Panc1 (cell line): ENCODE data around the gene ULBP3. TPM values are rescaled to one million over a fixed set of nuclear protein-coding genes. Genes with fewer than 3 reads are reported as not detected.
"Not testable (repeated sequence)": the region's sequence is repeated elsewhere in the genome, so short reads cannot be mapped to it uniquely, and the experiment has no call there.

Experiments used
- ATAC-seq: fragments of 200-7000 bp; cut with Tn5 transposase; 2 replicates; pipeline ENCODE4 v1.9.1; 2020; ENCODE audit warnings: mild to moderate bottlenecking, moderate library complexity
- BruUV-seq: library from RNA; stranded (reverse); fragments of 400-500 nt; replicated peaks from 2 replicates; lab custom pipeline; 2021; lab: Mats Ljungman, UMichigan
- CTCF ChIA-PET: fragments of 300-600 bp; sonication (Branson Sonifier 250); formaldehyde crosslinking; loops from one replicate; lab custom pipeline; 2022; ENCODE audit warnings: antibody characterized with exemption; lab: Charles Lee
- POLR2A ChIA-PET: fragments of 300-600 bp; sonication (Branson Sonifier 250); formaldehyde crosslinking; loops from one replicate; lab custom pipeline; 2022; ENCODE audit warnings: antibody characterized with exemption; lab: Charles Lee
- DNase-seq: peaks from one replicate; pipeline ENCODE4 v3.0.0-alpha.2; 2010; ENCODE audit warnings: low read depth, low spot score
- H3K27ac ChIP-seq: 2 replicates; pipeline ENCODE4 v1.5.1; 2011; ENCODE audit warnings: mild to moderate bottlenecking, low read length, inconsistent platforms
- H3K27me3 ChIP-seq: fragments of 200-500 bp; sonication (Bioruptor generic); 2 replicates; pipeline ENCODE4 v1.6.0; 2014; ENCODE audit warnings: low read length, inconsistent platforms; ENCODE audit not compliant: control insufficient read depth, insufficient read depth
- H3K36me3 ChIP-seq: fragments of 200-500 bp; sonication (Bioruptor generic); 2 replicates; pipeline ENCODE4 v1.5.1; 2014; ENCODE audit warnings: inconsistent platforms, mild to moderate bottlenecking, low read length, moderate library complexity; ENCODE audit not compliant: control insufficient read depth, insufficient read depth
- H3K4me1 ChIP-seq: 2 replicates; pipeline ENCODE4 v1.5.1; 2011; ENCODE audit warnings: inconsistent platforms, mild to moderate bottlenecking, low read length, moderate library complexity; ENCODE audit not compliant: control insufficient read depth, insufficient read depth
- H3K4me3 ChIP-seq, 2 experiments: 2 replicates each; pipeline ENCODE4 v1.5.1; 2011 to 2012; ENCODE audit warnings: low read depth in 2 of 2, low read length in 2 of 2, mild to moderate bottlenecking in 2 of 2, inconsistent platforms in 1 of 2, moderate library complexity in 1 of 2
- H3K9me3 ChIP-seq: fragments of 200-500 bp; sonication (Bioruptor generic); 2 replicates; pipeline ENCODE4 v1.5.1; 2014; ENCODE audit warnings: low read depth, mild to moderate bottlenecking, inconsistent platforms, low read length, moderate library complexity; ENCODE audit not compliant: control insufficient read depth, insufficient read depth
- CTCF ChIP-seq: fragments of 450-650 bp; IDR thresholded peaks from 2 replicates; pipeline ENCODE4 v1.5.1; 2017; ENCODE audit warnings: mild to moderate bottlenecking
- POLR2AphosphoS5 ChIP-seq: IDR thresholded peaks from 2 replicates; pipeline ENCODE4 v1.6.1; 2012; ENCODE audit warnings: mild to moderate bottlenecking, low read depth, low read length, moderate library complexity
- REST ChIP-seq, 2 experiments: IDR thresholded peaks; 2 replicates each; pipeline ENCODE4 v1.6.1; 2011 to 2012; ENCODE audit warnings: low read depth in 2 of 2, control low read depth in 1 of 2, low read length in 1 of 2, mild to moderate bottlenecking in 1 of 2, moderate library complexity in 1 of 2; ENCODE audit not compliant: insufficient read depth in 1 of 2
- SIN3A ChIP-seq: IDR thresholded peaks from 2 replicates; pipeline ENCODE4 v1.6.1; 2012; ENCODE audit warnings: low read depth, mild to moderate bottlenecking, low read length, moderate library complexity, borderline replicate concordance; ENCODE audit not compliant: insufficient read depth
- TCF7L2 ChIP-seq: IDR thresholded peaks from 2 replicates; pipeline ENCODE4 v1.6.1; 2011; ENCODE audit warnings: mild to moderate bottlenecking, low read depth, low read length, inconsistent platforms
- in situ Hi-C: cut with HindIII; loops from 2 replicates; pipeline ENCODE4 v1.10.0; 2016; ENCODE audit warnings: low sequenced_read_pairs, low pct_unique_long_range_greater_than_20kb
- intact Hi-C: fragments of 100-400 bp; cut with micrococcal nuclease; formaldehyde crosslinking; loops from one replicate; pipeline ENCODE4 v1.10.0; 2022; ENCODE audit not compliant: unreplicated experiment
- total RNA-seq: library from RNA; stranded (reverse); gene quantifications from one replicate; pipeline ENCODE4 v1.2.1, GENCODE V29; 2021; ENCODE audit not compliant: unreplicated experiment

The ULBP3 gene
- total RNA-seq, 1 experiment from 2014 or later, result 2.4 TPM

GRCh38 chr6:150025201-150025917, 43.6 kb downstream of the ULBP3 start, which contains the start of gene RAET1L:
Gene RAET1L (minus strand): TSS chr6:150025532. CDS start chr6:150025471, 61 bp downstream.
- DNase-seq, result no peak
- no TSS peak for BruUV-seq
- no peak within 1 kb of the TSS for H3K27ac ChIP-seq
- H3K27me3 ChIP-seq, result no peaks in the 10 kb centered on the region; the same call in 1 of the 2 replicates
- no peaks in the 10 kb centered on the region for H3K9me3 ChIP-seq
- peaks cover 8% of the 10 kb centered on the region; the same call in 1 of the 2 replicates for H3K4me1 ChIP-seq
- H3K4me3 ChIP-seq, result no peak within 1 kb of the TSS; a peak in 1 of 4 replicates
- in situ Hi-C loops, result no loop called here
- POLR2A ChIA-PET, result no interaction called here
- H3K36me3 ChIP-seq, result no peaks in the 10 kb centered on the region
- ATAC-seq, result peak; percentile 73
- intact Hi-C loops, result no loop called here
- TF ChIP-seq POLR2AphosphoS5 (no peak), REST (IDR thresholded peaks at IDR 0.05; ENCODE audit: insufficient read depth in 1 of 2, low read depth in 2 of 2, low read length in 1 of 2) (no peak), TCF7L2 (no peak), SIN3A (no peak), CTCF (no peak)
- CTCF ChIA-PET, result no interaction called here

DNA sequence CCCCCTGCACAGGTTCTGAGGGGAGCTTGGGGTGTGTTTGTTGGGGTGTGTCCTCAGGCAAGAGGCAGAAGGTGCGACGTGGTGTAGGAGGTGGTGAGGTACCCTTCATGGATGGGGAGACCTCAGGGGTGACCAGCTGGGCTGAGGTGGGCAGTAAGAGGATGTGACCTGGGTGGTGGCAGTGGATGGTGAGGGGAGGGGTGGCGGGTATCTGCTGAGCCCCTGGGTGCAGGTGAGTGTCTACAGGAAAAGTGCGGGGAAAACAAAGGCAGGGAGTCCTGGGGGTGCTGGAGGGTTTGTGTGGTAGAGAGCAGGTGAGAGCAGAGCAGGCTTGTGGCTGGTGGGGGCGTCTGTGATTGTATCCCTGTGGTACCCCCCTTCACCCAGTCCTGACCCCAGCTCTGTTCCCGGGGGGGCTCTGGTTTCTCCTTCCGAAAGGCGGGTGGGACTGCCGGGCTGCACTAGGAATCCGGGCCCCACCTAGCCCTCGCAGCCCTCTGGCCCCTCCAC, 44.2 kb downstream of the ULBP3 start:
- H3K27me3 ChIP-seq, result no peaks in the 10 kb centered on the region; the same call in 1 of the 2 replicates
- H3K9me3 ChIP-seq, result no peaks in the 10 kb centered on the region
- no peaks in the 10 kb centered on the region for H3K36me3 ChIP-seq
- ChIA-PET CTCF (no interaction called here), POLR2A (no interaction called here)
- no peak for DNase-seq
- intact Hi-C loops (no loop called here), in situ Hi-C loops (no loop called here)
- H3K27ac ChIP-seq, result no peak overlapping the region
- no TSS peak for BruUV-seq
- no peak for TF ChIP-seq REST (IDR thresholded peaks at IDR 0.05; ENCODE audit: insufficient read depth in 1 of 2, low read depth in 2 of 2, low read length in 1 of 2)
- no peak for TF ChIP-seq POLR2AphosphoS5
- no peak for TF ChIP-seq CTCF
- TF ChIP-seq SIN3A, result no peak
- no peak for TF ChIP-seq TCF7L2
- peaks cover 8% of the 10 kb centered on the region; the same call in 1 of the 2 replicates for H3K4me1 ChIP-seq
- no peak for ATAC-seq
- no peak overlapping the region for H3K4me3 ChIP-seq

DNA sequence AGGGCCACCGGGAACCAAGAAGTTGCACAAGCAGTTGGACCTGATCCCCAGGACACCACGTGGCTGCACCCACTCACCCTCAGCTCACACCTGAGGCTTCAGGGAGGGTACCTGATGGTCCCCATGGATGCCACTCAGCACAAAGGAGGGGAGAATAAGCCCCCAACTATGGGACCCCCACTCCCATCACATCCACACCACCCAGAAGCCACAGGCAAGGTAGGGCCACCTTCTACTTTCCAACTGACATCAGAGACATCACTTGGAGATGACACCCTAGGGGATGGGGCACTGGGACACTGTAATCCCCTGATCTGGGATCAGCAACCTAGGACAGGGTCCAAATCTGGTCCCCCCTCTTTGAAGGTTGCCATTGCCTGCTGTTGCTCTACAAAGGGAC, 44.9 kb downstream of the ULBP3 start:
- H3K4me3 ChIP-seq, DNase-seq, POLR2A ChIA-PET, intact Hi-C loops, H3K4me1 ChIP-seq, BruUV-seq, CTCF ChIA-PET, in situ Hi-C loops, H3K9me3 ChIP-seq, ATAC-seq, H3K27me3 ChIP-seq, H3K36me3 ChIP-seq, H3K27ac ChIP-seq: not testable (repeated sequence)
